Cardiac muscle cell (in vitro differentiated cells and primary cell): ENCODE results near the gene ROPN1. TPM values are rescaled to one million over a fixed set of nuclear protein-coding genes. Genes with fewer than 3 reads are reported as not detected.
"Not testable (repeated sequence)": the region's sequence is repeated elsewhere in the genome, so short reads cannot be mapped to it uniquely, and the experiment has no call there.

Experiments
- DNase-seq, 2 donors: peaks; one replicate each; pipeline versions ENCODE4 v3.0.0 to v3.0.0-alpha.2; 2010 to 2017; ENCODE audit warnings: low read depth in 1 of 2, low spot score in 1 of 2
- H3K27ac ChIP-seq: fragments of 200-600 bp; sonication (generic); 2 replicates; pipeline ENCODE4 v1.5.1; 2016
- H3K27me3 ChIP-seq: fragments of 200-600 bp; sonication (generic); 2 replicates; pipeline ENCODE4 v1.6.0; 2016; ENCODE audit warnings: control low read depth
- H3K36me3 ChIP-seq: fragments of 200-600 bp; sonication (generic); 2 replicates; pipeline ENCODE4 v1.5.1; 2016; ENCODE audit warnings: control low read depth
- H3K4me1 ChIP-seq: fragments of 200-600 bp; sonication (generic); 2 replicates; pipeline ENCODE4 v1.8.1; 2017; ENCODE audit warnings: low read depth, mild to moderate bottlenecking, mixed run types
- H3K4me3 ChIP-seq: fragments of 200-600 bp; sonication (generic); 2 replicates; pipeline ENCODE4 v1.5.1; 2016; ENCODE audit warnings: mild to moderate bottlenecking
- H3K9me3 ChIP-seq: fragments of 200-600 bp; sonication (generic); 2 replicates; pipeline ENCODE4 v1.5.1; 2017; ENCODE audit warnings: low read depth, mild to moderate bottlenecking, control low read depth
- polyA plus RNA-seq: library from polyadenylated mRNA; unstranded; fragments of >200 nt; fragmentation: Nextera tagmentation; extraction: Ambion mirVana; gene quantifications from 2 replicates; pipeline ENCODE4 v1.2.1, GENCODE V29; 2016
- total RNA-seq: library from RNA; depleted of rRNA; stranded (reverse); fragments of >200 nt; gene quantifications from 2 replicates; pipeline ENCODE4 v1.2.3, GENCODE V29; 2016
- TF ChIP-seq, protein P1 (sequence below): IDR thresholded peaks from 2 replicates; pipeline ENCODE4 v1.5.1; 2012; ENCODE audit warnings: low read depth, mild to moderate bottlenecking, low read length

The ROPN1 gene
- total RNA-seq (not detected in 2 replicates), polyA plus RNA-seq (not detected in 2 replicates)

DNA sequence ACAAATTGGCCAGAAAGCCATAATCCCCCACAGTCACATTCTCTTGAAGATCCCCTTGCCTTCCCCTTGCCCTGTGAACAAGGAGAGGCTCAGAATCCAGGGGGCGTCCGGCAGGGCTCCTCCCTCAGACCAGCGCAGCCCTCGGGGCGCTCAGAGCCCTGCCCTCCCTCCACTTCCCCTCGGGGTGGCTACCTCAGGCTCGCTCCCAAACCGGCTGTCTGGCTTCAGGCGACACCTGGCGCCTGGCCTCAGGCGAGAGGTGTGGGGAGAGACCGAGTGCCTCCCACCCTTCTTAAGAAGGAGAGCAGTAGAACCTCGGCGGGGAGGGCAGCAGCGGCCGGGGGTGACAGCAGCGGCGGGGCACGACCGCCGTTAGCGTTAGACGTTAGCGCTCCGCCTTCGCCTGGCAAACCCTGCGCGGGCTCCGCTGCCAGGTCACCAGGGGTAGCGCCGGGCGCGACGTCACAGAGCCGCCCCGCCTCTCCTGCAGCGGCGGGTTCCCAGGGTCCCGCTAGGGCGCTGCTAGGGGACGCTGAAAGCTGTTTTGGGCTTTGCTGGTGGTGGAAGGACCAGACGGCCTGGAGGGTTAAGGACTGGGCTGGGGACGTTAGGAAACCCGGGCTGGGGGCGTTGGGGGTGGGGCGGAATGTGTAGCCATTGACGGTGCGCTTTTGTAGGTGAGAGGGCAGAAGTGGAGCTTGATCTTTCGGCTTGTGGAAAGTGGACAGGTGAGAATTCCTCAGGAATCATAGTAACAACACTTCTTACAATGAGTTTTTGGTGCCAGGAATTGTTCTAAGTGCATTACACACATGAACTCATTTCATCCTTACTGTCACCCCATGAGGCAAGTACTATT, at the start of gene ROPN1:
TSS of gene ROPN1 (minus strand) at position 395 of the 859 bp plus-strand sequence. CDS start 11,643 bp downstream, outside the sequence.
- peaks cover 80% of the 10 kb centered on the region for H3K27me3 ChIP-seq
- H3K4me3 ChIP-seq, result not testable (repeated sequence)

DNA sequence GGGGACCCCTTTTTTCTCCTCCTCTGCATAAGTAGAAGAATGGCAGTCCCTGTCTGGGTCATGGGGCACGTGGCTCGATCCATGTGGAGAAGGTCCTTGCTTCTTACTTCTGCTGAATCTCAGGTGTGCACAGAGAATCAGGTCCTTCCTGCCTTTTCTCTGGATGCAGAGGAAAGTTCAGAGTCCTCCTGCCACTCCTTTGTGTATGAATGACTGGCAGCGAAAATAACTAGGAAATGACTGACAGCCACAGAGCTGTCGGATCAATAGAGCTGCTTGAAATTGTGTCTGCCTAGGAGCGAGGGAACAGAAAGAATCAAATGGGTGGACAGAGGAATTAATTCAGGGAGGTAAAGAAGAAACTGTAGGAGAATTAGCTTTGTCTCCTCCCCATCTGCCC, 49.6 kb upstream of the ROPN1 start:
- DNase-seq, result no peak
- Histone ChIP-seq H3K36me3 (no peaks in the 10 kb centered on the region), H3K4me3 (no peak overlapping the region), H3K9me3 (no peaks in the 10 kb centered on the region), H3K4me1 (no peaks in the 10 kb centered on the region), H3K27ac (no peak overlapping the region), H3K27me3 (peaks cover 79% of the 10 kb centered on the region)
- TF ChIP-seq, protein P1, sequence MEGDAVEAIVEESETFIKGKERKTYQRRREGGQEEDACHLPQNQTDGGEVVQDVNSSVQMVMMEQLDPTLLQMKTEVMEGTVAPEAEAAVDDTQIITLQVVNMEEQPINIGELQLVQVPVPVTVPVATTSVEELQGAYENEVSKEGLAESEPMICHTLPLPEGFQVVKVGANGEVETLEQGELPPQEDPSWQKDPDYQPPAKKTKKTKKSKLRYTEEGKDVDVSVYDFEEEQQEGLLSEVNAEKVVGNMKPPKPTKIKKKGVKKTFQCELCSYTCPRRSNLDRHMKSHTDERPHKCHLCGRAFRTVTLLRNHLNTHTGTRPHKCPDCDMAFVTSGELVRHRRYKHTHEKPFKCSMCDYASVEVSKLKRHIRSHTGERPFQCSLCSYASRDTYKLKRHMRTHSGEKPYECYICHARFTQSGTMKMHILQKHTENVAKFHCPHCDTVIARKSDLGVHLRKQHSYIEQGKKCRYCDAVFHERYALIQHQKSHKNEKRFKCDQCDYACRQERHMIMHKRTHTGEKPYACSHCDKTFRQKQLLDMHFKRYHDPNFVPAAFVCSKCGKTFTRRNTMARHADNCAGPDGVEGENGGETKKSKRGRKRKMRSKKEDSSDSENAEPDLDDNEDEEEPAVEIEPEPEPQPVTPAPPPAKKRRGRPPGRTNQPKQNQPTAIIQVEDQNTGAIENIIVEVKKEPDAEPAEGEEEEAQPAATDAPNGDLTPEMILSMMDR, result no peak

More for the DNA sequence above, at the start of gene ROPN1:
- not testable (repeated sequence) for H3K36me3 ChIP-seq, H3K9me3 ChIP-seq, H3K4me1 ChIP-seq, DNase-seq, H3K27ac ChIP-seq

DNA sequence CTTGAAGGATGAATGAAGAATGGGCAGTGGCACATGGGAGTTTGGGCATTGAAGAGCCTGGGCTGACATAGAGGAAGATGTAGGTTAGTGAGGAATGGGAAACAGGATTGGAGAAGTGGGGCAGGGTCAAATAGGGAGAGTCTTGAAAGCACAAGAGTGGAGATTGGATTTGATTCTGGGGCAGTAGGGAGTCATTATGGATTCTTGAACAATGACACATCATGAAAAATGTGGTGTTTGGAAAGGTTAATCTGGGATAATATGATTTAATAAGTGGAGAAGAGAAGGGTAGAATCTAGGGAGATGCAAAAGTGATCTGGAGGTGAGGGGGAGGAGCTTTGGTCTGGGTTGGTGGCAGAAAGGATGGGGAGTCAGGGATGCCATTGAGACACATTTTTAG, 45.4 kb upstream of the ROPN1 start:
- no peak overlapping the region for H3K4me3 ChIP-seq
- no peak overlapping the region for H3K27ac ChIP-seq
- TF ChIP-seq, protein P1, result no peak
- no peak for DNase-seq
- H3K27me3 ChIP-seq, result peaks cover 75% of the 10 kb centered on the region
- no peaks in the 10 kb centered on the region for H3K36me3 ChIP-seq
- H3K4me1 ChIP-seq, result no peaks in the 10 kb centered on the region
- no peaks in the 10 kb centered on the region for H3K9me3 ChIP-seq

DNA sequence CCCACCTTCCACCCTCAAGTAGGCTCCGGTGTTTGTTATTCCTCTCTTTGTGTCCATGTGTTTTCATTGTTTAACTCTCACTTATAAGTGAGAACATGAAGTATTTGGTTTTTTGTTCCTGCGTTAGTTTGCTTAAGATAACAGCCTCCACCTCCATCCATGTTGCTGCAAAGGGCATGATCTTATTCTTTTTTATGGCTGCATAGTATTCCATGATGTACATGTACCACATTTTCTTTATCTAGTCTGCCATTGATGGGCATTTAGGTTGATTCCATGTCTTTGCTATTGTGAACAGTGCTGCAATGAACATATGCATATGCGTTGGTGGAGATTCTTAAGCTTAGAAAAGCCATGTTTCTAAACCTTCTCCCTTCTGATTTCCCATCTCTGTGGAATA, 44.3 kb upstream of the ROPN1 start:
- not testable (repeated sequence) for H3K4me1 ChIP-seq, DNase-seq, H3K36me3 ChIP-seq, H3K9me3 ChIP-seq, H3K27ac ChIP-seq, H3K4me3 ChIP-seq
- peaks cover 67% of the 10 kb centered on the region for H3K27me3 ChIP-seq

DNA sequence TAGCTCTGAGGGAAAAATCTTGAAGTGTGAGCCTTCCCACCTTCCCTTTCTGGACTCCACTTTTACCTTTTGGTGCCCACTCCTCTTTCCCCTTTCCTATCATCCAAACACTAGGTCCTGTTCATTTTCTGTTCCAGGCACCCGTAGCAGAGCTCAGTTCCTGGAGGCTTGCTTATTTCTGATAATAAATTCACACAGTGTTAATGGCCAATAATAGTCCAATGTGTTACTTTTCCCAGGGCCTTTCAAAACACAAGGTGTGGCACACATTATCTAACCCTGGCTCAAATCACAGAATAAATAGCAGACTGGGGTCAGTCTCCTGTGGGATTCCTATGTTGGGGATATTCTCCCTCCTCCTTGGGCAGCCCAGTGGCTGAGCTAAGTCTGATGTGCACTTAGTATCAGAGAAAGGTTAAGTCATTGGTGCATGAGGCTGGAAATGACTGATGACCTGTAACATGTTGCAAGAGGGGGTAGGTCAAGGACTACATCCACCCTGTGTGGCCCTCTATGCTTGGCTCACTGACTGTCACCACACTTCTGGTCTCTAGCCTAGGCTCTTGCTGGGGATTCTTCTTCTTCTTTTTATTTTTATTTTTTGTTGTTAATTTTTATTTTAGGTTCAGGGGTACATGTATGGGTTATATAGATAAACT, 43.7 kb upstream of the ROPN1 start:
- H3K4me3 ChIP-seq, result no peak overlapping the region
- no peak for DNase-seq
- TF ChIP-seq, protein P1, result no peak
- peaks cover 3% of the 10 kb centered on the region for H3K4me1 ChIP-seq
- no peaks in the 10 kb centered on the region for H3K36me3 ChIP-seq
- peaks cover 68% of the 10 kb centered on the region for H3K27me3 ChIP-seq
- H3K9me3 ChIP-seq, result no peaks in the 10 kb centered on the region
- no peak overlapping the region for H3K27ac ChIP-seq

DNA sequence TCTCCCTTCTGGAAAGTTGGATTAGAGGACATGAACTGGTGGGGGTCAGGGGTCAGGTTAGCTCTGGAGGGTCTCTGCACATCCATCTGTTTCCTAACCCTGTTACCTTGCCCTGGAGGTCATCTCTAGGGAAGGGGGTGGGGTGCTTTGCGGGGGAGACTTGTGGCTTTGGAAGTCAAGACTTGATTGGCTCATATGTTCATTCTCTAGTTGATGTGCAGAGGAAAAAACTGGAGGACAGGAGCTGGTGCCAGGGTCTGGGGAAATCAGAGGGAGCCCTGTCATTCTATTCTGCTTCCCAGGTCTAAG, 42.9 kb upstream of the ROPN1 start:
- Histone ChIP-seq H3K4me3 (no peak overlapping the region), H3K9me3 (no peaks in the 10 kb centered on the region), H3K4me1 (peaks cover 3% of the 10 kb centered on the region), H3K27ac (no peak overlapping the region), H3K27me3 (peaks cover 69% of the 10 kb centered on the region), H3K36me3 (no peaks in the 10 kb centered on the region)
- no peak for DNase-seq
- TF ChIP-seq, protein P1, result no peak
